Endothelial cell of umbilical vein (primary cell): ENCODE measurements around the gene PLAAT3. TPM values are rescaled to one million over a fixed set of nuclear protein-coding genes. Genes with fewer than 3 reads are reported as not detected.
A peak's percentile ranks its signal among the peaks of the same experiment; 100 is the strongest.

ENCODE experiments used
- BruUV-seq: library from RNA; stranded (reverse); fragments of 400-500 nt; replicated peaks from 2 replicates; lab custom pipeline; 2021; lab: Mats Ljungman, UMichigan
- CTCF ChIA-PET: fragments of 300-600, 350-600 bp; sonication (Branson Sonifier 250); formaldehyde crosslinking; loops from one replicate; lab custom pipeline; 2021; ENCODE audit warnings: antibody characterized with exemption, inconsistent platforms; lab: Charles Lee
- POLR2A ChIA-PET: fragments of 300-600, 350-600 bp; sonication (Branson Sonifier 250); formaldehyde crosslinking; loops from one replicate; lab custom pipeline; 2021; ENCODE audit warnings: antibody characterized with exemption, inconsistent platforms; lab: Charles Lee
- DNase-seq: peaks from one replicate; pipeline ENCODE4 v3.0.0-alpha.2; 2011; ENCODE audit warnings: low read depth, low spot score
- FAIRE-seq: peaks from 2 replicates; lab custom pipeline; 2011; peaks lifted over from hg19 to GRCh38; lab: Jason Lieb, UNC
- H2AFZ ChIP-seq: 2 replicates; pipeline ENCODE4 v1.6.0; 2012; ENCODE audit warnings: low read depth, low read length, control low read depth, inconsistent platforms
- H3K27ac ChIP-seq: 2 replicates; pipeline ENCODE4 v1.5.1; 2011; ENCODE audit warnings: low read depth, mild to moderate bottlenecking, control low read depth, low read length, moderate library complexity; ENCODE audit not compliant: insufficient read depth
- H3K27me3 ChIP-seq, 2 experiments: 2 replicates each; pipeline versions ENCODE4 v1.6.0 to v1.6.1; 2011; ENCODE audit warnings: low read length in 2 of 2, mixed read lengths in 1 of 2; ENCODE audit not compliant: control insufficient read depth in 2 of 2, insufficient read depth in 2 of 2
- H3K36me3 ChIP-seq, 2 experiments: 2 replicates in 1 of 2; 3 replicates in 1 of 2; pipeline ENCODE4 v1.5.1; 2011; ENCODE audit warnings: low read length in 2 of 2, mild to moderate bottlenecking in 1 of 2, moderate library complexity in 1 of 2; ENCODE audit not compliant: control insufficient read depth in 2 of 2, insufficient read depth in 2 of 2; ENCODE audit errors: extremely low read depth in 1 of 2
- H3K4me1 ChIP-seq: 3 replicates; pipeline ENCODE4 v1.5.1; 2011; ENCODE audit warnings: mild to moderate bottlenecking, low read length; ENCODE audit not compliant: control insufficient read depth, insufficient read depth; ENCODE audit errors: extremely low read depth
- H3K4me2 ChIP-seq: 2 replicates; pipeline ENCODE4 v1.6.1; 2011; ENCODE audit warnings: low read length, control low read depth, mixed read lengths; ENCODE audit not compliant: insufficient read depth
- H3K4me3 ChIP-seq, 3 experiments: fragments of 200-600 bp in 1 of 3; sonication (generic), shearing (Covaris generic) in 1 of 3; replicated peaks in 1 of 3; 2 replicates each; pipeline ENCODE4 v1.5.1; 2011 to 2016; ENCODE audit warnings: control low read depth in 3 of 3, low read length in 3 of 3, mild to moderate bottlenecking in 2 of 3, inconsistent platforms in 1 of 3, low read depth in 1 of 3, moderate library complexity in 1 of 3; ENCODE audit not compliant: insufficient read depth in 1 of 3
- H3K79me2 ChIP-seq: 2 replicates; pipeline ENCODE4 v1.6.0; 2012; ENCODE audit warnings: low read length, inconsistent platforms; ENCODE audit not compliant: control insufficient read depth, insufficient read depth
- H3K9ac ChIP-seq: replicated peaks from 2 replicates; pipeline ENCODE3; 2011; ENCODE audit warnings: low read length, control low read depth; ENCODE audit not compliant: insufficient read depth; ENCODE audit errors: extremely low read depth
- H3K9me1 ChIP-seq: replicated peaks from 3 replicates; pipeline ENCODE4 v1.6.0; 2011; ENCODE audit warnings: mild to moderate bottlenecking, low read length; ENCODE audit not compliant: control insufficient read depth, insufficient read depth; ENCODE audit errors: extremely low read depth
- H3K9me3 ChIP-seq: replicated peaks from 2 replicates; pipeline ENCODE4 v1.5.1; 2012; ENCODE audit warnings: low read length, inconsistent platforms; ENCODE audit not compliant: control insufficient read depth, insufficient read depth
- H4K20me1 ChIP-seq: replicated peaks from 2 replicates; pipeline ENCODE3; 2011; ENCODE audit warnings: mild to moderate bottlenecking, low read length; ENCODE audit not compliant: control insufficient read depth, insufficient read depth; ENCODE audit errors: extremely low read depth
- CTCF ChIP-seq, 2 donors: IDR thresholded peaks; 1 replicate in 1 of 2; 2 replicates in 1 of 2; pipeline ENCODE4 v1.5.1; 2011; ENCODE audit warnings: low read length in 2 of 2, mild to moderate bottlenecking in 2 of 2, moderate library complexity in 2 of 2, control low read depth in 1 of 2, inconsistent platforms in 1 of 2, low read depth in 1 of 2; ENCODE audit not compliant: insufficient read depth in 1 of 2; ENCODE audit errors: extremely low read depth in 1 of 2
- EZH2 ChIP-seq: IDR thresholded peaks from 2 replicates; pipeline ENCODE4 v1.6.1; 2012; ENCODE audit warnings: borderline replicate concordance, low read depth, mild to moderate bottlenecking, moderate library complexity, low read length, inconsistent platforms; ENCODE audit not compliant: severe bottlenecking
- FOS ChIP-seq: IDR thresholded peaks from 2 replicates; pipeline ENCODE4 v1.6.1; 2011; ENCODE audit warnings: mild to moderate bottlenecking, low read length, moderate library complexity, borderline replicate concordance; ENCODE audit not compliant: insufficient read depth
- JUN ChIP-seq: IDR thresholded peaks from 2 replicates; pipeline ENCODE4 v1.6.1; 2011; ENCODE audit warnings: borderline replicate concordance, low read depth; ENCODE audit not compliant: insufficient read length, insufficient read depth
- MAX ChIP-seq: IDR thresholded peaks from 2 replicates; pipeline ENCODE4 v1.6.1; 2011; ENCODE audit not compliant: insufficient read depth, insufficient read length
- MYC ChIP-seq: IDR thresholded peaks from one replicate; pipeline ENCODE4 v1.6.1; 2011; ENCODE audit warnings: mild to moderate bottlenecking, low read depth, low read length
- POLR2A ChIP-seq: IDR thresholded peaks from 2 replicates; pipeline ENCODE4 v1.6.1; 2012; ENCODE audit warnings: low read depth, mild to moderate bottlenecking, control low read depth, low read length
- POLR2AphosphoS5 ChIP-seq: IDR thresholded peaks from 2 replicates; pipeline ENCODE4 v1.6.1; 2012; ENCODE audit warnings: low read depth, mild to moderate bottlenecking, control low read depth, low read length, moderate library complexity; ENCODE audit not compliant: insufficient read depth
- dilution Hi-C: fragments of 300-500 bp; cut with MboI; formaldehyde crosslinking; loops from one replicate; pipeline ENCODE4 v1.15.0; 2019; ENCODE audit warnings: low sequenced_read_pairs; ENCODE audit not compliant: extremely low pct_ligation_motif_present
- intact Hi-C: fragments of 100-400 bp; cut with micrococcal nuclease; formaldehyde crosslinking; loops from one replicate; pipeline ENCODE4 v1.10.0; 2022
- polyA plus RNA-seq, 4 experiments: library from polyadenylated mRNA; depleted of rRNA in 3 of 4; stranded (reverse) in 3 of 4; unstranded in 1 of 4; fragments of >200 nt; gene quantifications; 2 replicates each; pipeline versions ENCODE4 v1.2.1 to v1.2.3, GENCODE V29; 2011 to 2012; ENCODE audit warnings: missing spikeins in 1 of 4
- total RNA-seq: library from RNA; stranded (reverse); gene quantifications from 2 replicates; pipeline ENCODE4 v1.2.3, GENCODE V29; 2021

PLAAT3 gene
- total and polyA plus RNA-seq, 2 donors (not counting 3 experiments of a cell fraction or from before 2014, with no cell fraction given): 22.8 to 40.2 TPM

GRCh38 chr11:63635762-63636465, 21.7 kb upstream of the PLAAT3 start:
- ChIA-PET CTCF (interaction anchor here (0.5 to 5.4 kb wide), 20 partner anchors 9 to 730 kb away, joined by 3 to 201 read pairs (median 5); partner anchors contain the start of genes PLAAT2 and PLAAT4), POLR2A (no interaction called here)
- Histone ChIP-seq H3K9ac (no peak overlapping the region), H4K20me1 (no peaks in the 10 kb centered on the region), H3K4me1 (no peaks in the 10 kb centered on the region), H3K9me3 (no peaks in the 10 kb centered on the region), H3K79me2 (no peaks in the 10 kb centered on the region), H3K4me3 (no peak overlapping the region), H3K4me2 (no peak overlapping the region), H3K36me3 (peaks cover 13 to 16% of the 10 kb centered on the region in 2 experiments), H3K9me1 (no peaks in the 10 kb centered on the region), H3K27ac (no peak overlapping the region), H3K27me3 (no peaks in the 10 kb centered on the region), H2AFZ (no peak overlapping the region)
- intact Hi-C loops (loop anchor here (1.0 to 10.0 kb wide), 3 partner anchors 157 to 609 kb away; no protein-coding TSS in a partner anchor), dilution Hi-C loops (no loop called here)
- no peak for FAIRE-seq
- TF ChIP-seq CTCF (IDR thresholded peaks at IDR 0.05; ENCODE audit: extremely low read depth in 1 of 2, insufficient read depth in 1 of 2, low read depth in 1 of 2, low read length in 2 of 2): peak; percentile 66
- no peak for TF ChIP-seq POLR2AphosphoS5
- TF ChIP-seq FOS: no peak
- no peak for TF ChIP-seq POLR2A
- DNase-seq: peak; percentile 68
- BruUV-seq: no TSS peak

- H3K4me2 ChIP-seq: no peak overlapping the region
Measured at GRCh38 chr11:63629426-63629825, 15.2 kb upstream of the PLAAT3 start.

More at GRCh38 chr11:63629426-63629825, 15.2 kb upstream of the PLAAT3 start:
- H4K20me1 ChIP-seq: no peaks in the 10 kb centered on the region
- no peak overlapping the region for H3K9ac ChIP-seq
- FAIRE-seq (no peak), DNase-seq (no peak)
- H3K36me3 ChIP-seq: peaks cover 20 to 22% of the 10 kb centered on the region in 2 experiments
- H3K4me1 ChIP-seq: no peaks in the 10 kb centered on the region
- no peak for TF ChIP-seq CTCF (IDR thresholded peaks at IDR 0.05; ENCODE audit: extremely low read depth in 1 of 2, insufficient read depth in 1 of 2, low read depth in 1 of 2, low read length in 2 of 2)
- no peak for TF ChIP-seq JUN
- no peak for TF ChIP-seq MYC
- TF ChIP-seq POLR2A: no peak
- TF ChIP-seq MAX: no peak
- no peak for TF ChIP-seq POLR2AphosphoS5
- no peak for TF ChIP-seq EZH2
- H2AFZ ChIP-seq: no peak overlapping the region
- BruUV-seq: no TSS peak
- intact Hi-C loops: no loop called here
- H3K79me2 ChIP-seq: no peaks in the 10 kb centered on the region
- H3K4me3 ChIP-seq: no peak overlapping the region
- dilution Hi-C loops: no loop called here
- H3K9me3 ChIP-seq: no peaks in the 10 kb centered on the region
- POLR2A ChIA-PET: no interaction called here
- no peaks in the 10 kb centered on the region for H3K9me1 ChIP-seq
- H3K27me3 ChIP-seq: no peaks in the 10 kb centered on the region
- CTCF ChIA-PET: interaction anchor here (0.5 to 3.2 kb wide), 4 partner anchors 9 to 512 kb away, joined by 3 to 15 read pairs (median 8); no protein-coding TSS in a partner anchor
- no peak overlapping the region for H3K27ac ChIP-seq
